ENCODE measurements around the gene PRSS12.

Gene PRSS12

DNA sequence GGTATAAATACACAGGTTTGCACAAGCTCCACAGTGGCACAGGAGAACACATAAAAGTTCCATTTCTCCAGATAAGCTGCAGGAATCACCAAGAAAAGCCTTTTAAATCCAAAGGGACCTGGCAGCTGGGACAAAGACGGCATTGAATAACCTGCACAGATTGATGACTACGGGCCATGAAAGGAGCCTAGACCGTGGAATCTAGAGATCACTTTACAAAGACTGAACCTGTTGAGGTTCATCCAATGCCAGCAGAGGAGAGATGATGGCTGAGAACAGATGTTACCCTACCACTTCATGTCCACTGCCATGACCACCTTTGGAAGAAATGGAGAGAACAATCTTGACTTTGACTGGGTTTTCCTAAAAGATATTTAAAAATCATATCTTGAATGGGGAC is 88.7 kb downstream of the PRSS12 start:
- TF ChIP-seq, protein P1, sequence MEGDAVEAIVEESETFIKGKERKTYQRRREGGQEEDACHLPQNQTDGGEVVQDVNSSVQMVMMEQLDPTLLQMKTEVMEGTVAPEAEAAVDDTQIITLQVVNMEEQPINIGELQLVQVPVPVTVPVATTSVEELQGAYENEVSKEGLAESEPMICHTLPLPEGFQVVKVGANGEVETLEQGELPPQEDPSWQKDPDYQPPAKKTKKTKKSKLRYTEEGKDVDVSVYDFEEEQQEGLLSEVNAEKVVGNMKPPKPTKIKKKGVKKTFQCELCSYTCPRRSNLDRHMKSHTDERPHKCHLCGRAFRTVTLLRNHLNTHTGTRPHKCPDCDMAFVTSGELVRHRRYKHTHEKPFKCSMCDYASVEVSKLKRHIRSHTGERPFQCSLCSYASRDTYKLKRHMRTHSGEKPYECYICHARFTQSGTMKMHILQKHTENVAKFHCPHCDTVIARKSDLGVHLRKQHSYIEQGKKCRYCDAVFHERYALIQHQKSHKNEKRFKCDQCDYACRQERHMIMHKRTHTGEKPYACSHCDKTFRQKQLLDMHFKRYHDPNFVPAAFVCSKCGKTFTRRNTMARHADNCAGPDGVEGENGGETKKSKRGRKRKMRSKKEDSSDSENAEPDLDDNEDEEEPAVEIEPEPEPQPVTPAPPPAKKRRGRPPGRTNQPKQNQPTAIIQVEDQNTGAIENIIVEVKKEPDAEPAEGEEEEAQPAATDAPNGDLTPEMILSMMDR (IDR thresholded peaks at IDR 0.05; ENCODE audit: low read depth, low read length), result no peak
- TF ChIP-seq EZH2phosphoT487 (IDR thresholded peaks at IDR 0.05; ENCODE audit: low read depth), result no peak
- H3K9ac ChIP-seq (ENCODE audit: low read length), result no peak overlapping the region
- no peak overlapping the region for H3K4me3 ChIP-seq (ENCODE audit: low read length)
- H2AFZ ChIP-seq (ENCODE audit: low read depth, low read length), result no peak overlapping the region
- H3K79me2 ChIP-seq (ENCODE audit: low read length), result no peaks in the 10 kb centered on the region
- H3K4me2 ChIP-seq (ENCODE audit: low read length), result no peak overlapping the region
- H3K36me3 ChIP-seq (replicated peaks; ENCODE audit: low read depth, low read length), result no peaks in the 10 kb centered on the region
- no peak overlapping the region for H3K27ac ChIP-seq (ENCODE audit: low read length)
- H3K9me3 ChIP-seq (ENCODE audit: insufficient read depth, low read length), result no peaks in the 10 kb centered on the region
- H3K4me1 ChIP-seq (ENCODE audit: low read length), result peaks cover 4% of the 10 kb centered on the region; the same call in 1 of the 2 replicates
- H3K27me3 ChIP-seq (ENCODE audit: low read depth, low read length), result no peaks in the 10 kb centered on the region
- H4K20me1 ChIP-seq (ENCODE audit: insufficient read depth, low read length), result no peaks in the 10 kb centered on the region

DNA sequence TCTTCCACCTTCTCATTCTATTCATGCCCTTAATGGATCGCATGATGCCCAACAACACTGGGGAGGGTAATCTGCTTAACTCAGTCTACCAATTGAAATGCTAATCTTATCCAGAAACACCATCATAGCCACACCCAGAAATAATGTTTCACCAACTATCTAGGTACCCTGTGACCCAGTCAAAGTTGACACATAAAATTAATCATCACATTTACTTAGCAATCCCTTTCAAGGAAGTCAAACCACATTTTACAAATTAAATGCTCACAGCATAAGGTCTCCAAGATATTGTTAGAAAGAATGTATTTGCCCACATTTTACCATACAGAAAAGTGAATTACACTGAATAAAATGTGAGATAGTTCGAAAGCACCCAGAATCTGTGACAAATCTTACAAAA is 92.5 kb downstream of the PRSS12 start:
- H3K4me2 ChIP-seq (ENCODE audit: low read length), result no peak overlapping the region
- H3K9ac ChIP-seq (ENCODE audit: low read length), result no peak overlapping the region
- no peak overlapping the region for H3K27ac ChIP-seq (ENCODE audit: low read length)
- no peaks in the 10 kb centered on the region for H3K79me2 ChIP-seq (ENCODE audit: low read length)
- H3K9me3 ChIP-seq (ENCODE audit: insufficient read depth, low read length), result no peaks in the 10 kb centered on the region
- TF ChIP-seq, protein P1 (IDR thresholded peaks at IDR 0.05; ENCODE audit: low read depth, low read length), result no peak
- no peak for TF ChIP-seq EZH2phosphoT487 (IDR thresholded peaks at IDR 0.05; ENCODE audit: low read depth)
- H4K20me1 ChIP-seq (ENCODE audit: insufficient read depth, low read length), result no peaks in the 10 kb centered on the region
- no peaks in the 10 kb centered on the region for H3K27me3 ChIP-seq (ENCODE audit: low read depth, low read length)
- H2AFZ ChIP-seq (ENCODE audit: low read depth, low read length), result no peak overlapping the region
- no peak overlapping the region for H3K4me3 ChIP-seq (ENCODE audit: low read length)
- H3K36me3 ChIP-seq (replicated peaks; ENCODE audit: low read depth, low read length), result no peaks in the 10 kb centered on the region
- H3K4me1 ChIP-seq (ENCODE audit: low read length), result no peaks in the 10 kb centered on the region

DNA sequence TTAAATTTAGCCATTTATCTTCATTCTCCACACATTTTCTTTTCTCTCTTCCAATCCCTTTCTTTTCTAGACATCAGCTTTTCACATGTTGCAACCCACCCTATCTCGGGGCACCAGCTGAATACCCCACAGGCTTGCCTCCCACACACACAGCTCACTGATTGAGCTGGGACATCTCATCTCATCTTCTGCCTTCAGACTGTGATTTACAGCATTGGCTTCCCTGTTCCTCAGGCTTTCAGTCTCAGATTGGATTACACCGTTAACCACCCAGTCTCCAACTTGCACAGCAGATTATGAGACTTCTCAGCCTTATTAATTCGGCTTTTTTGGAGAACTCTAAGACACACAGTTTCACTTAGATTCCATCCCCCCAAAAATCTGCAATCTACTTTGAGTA is 93.7 kb downstream of the PRSS12 start:
- Histone ChIP-seq H3K27me3 (ENCODE audit: low read depth, low read length) (no peaks in the 10 kb centered on the region), H3K79me2 (ENCODE audit: low read length) (no peaks in the 10 kb centered on the region), H3K36me3 (replicated peaks; ENCODE audit: low read depth, low read length) (no peaks in the 10 kb centered on the region), H3K27ac (ENCODE audit: low read length) (no peak overlapping the region), H3K4me2 (ENCODE audit: low read length) (no peak overlapping the region), H2AFZ (ENCODE audit: low read depth, low read length) (no peak overlapping the region), H4K20me1 (ENCODE audit: insufficient read depth, low read length) (no peaks in the 10 kb centered on the region), H3K4me1 (ENCODE audit: low read length) (no peaks in the 10 kb centered on the region), H3K4me3 (ENCODE audit: low read length) (no peak overlapping the region), H3K9ac (ENCODE audit: low read length) (no peak overlapping the region), H3K9me3 (ENCODE audit: insufficient read depth, low read length) (no peaks in the 10 kb centered on the region)
- TF ChIP-seq, protein P1 (IDR thresholded peaks at IDR 0.05; ENCODE audit: low read depth, low read length), result no peak
- no peak for TF ChIP-seq EZH2phosphoT487 (IDR thresholded peaks at IDR 0.05; ENCODE audit: low read depth)

DNA sequence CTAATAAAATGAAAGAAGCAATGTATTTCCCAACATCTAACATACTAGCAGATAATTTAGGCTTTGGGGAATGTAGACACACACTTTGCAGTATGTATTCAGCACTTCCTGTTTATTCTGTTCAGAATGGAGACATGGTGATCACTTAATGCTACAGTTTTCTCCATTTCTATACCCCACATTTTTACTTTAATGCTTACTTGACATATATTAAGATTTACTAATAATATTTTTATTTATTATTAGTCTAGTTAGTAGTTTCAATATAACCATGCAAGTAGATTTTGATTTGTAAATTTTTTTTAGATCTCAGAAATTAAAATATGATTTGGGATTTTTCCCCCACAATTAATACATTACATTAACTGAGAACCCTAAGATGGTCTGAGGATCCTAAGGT is 98.4 kb downstream of the PRSS12 start:
- no peak for TF ChIP-seq EZH2phosphoT487 (IDR thresholded peaks at IDR 0.05; ENCODE audit: low read depth)
- TF ChIP-seq, protein P1 (IDR thresholded peaks at IDR 0.05; ENCODE audit: low read depth, low read length), result no peak
- no peaks in the 10 kb centered on the region for H3K4me1 ChIP-seq (ENCODE audit: low read length)
- H3K9ac ChIP-seq (ENCODE audit: low read length), result no peak overlapping the region
- H2AFZ ChIP-seq (ENCODE audit: low read depth, low read length), result no peak overlapping the region; the same call in 1 of the 2 replicates
- no peak overlapping the region for H3K27ac ChIP-seq (ENCODE audit: low read length)
- H3K9me3 ChIP-seq (ENCODE audit: insufficient read depth, low read length), result 0 out of 2 replicates have a peak, but pooled peaks cover 4% of the 10 kb centered on the region
- no peaks in the 10 kb centered on the region for H3K79me2 ChIP-seq (ENCODE audit: low read length)
- H3K36me3 ChIP-seq (replicated peaks; ENCODE audit: low read depth, low read length), result no peaks in the 10 kb centered on the region
- no peaks in the 10 kb centered on the region for H3K27me3 ChIP-seq (ENCODE audit: low read depth, low read length)
- no peaks in the 10 kb centered on the region for H4K20me1 ChIP-seq (ENCODE audit: insufficient read depth, low read length)
- H3K4me2 ChIP-seq (ENCODE audit: low read length), result no peak overlapping the region
- H3K4me3 ChIP-seq (ENCODE audit: low read length), result no peak overlapping the region
